ENCODE results near the gene DDO.

Gene DDO

GRCh38 chr6:110419028-110419739 is 3.8 kb upstream of the DDO start:
- DNase-seq = no peak

DNA sequence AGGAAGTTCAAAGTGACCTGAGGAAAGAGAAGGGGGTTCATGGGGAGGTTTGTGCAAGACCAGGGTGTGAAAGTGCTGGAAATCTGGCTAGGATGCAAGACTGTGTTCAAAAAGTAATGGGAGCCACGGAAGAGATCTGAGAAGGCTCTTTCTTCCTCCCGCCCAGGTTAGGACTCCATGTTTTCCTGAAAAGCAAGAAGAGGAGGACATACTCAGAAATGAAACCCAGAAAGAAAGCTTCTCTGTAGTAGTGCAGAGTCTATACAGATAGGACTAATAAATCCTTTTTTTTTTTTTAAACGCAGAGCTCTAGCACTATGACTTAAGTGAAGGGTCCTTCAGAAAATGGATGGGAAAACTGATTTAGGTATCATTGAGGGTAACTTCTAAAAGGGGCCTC is 3.2 kb upstream of the DDO start:
- DNase-seq = no peak

DNA sequence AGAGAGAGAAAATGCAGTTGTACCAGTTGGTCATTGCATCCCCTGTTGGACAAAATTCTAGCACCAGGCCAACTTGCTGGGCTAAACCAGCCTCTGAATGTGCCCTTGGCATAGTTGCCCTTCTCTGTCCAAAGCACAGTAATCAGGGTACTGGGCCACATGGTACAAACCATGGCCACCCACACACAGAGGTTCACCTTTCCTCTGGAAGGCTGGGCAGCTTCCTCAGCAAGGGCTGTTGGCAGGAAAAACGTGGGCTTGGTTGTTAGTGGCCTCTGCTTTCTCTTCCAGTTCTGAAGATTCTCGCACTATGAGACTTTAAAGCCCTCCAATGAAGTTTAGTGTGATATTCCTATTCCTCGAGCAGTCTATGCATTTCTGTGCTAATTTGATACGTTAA is 706 bp downstream of the DDO start:
- DNase-seq = no peak

DNA sequence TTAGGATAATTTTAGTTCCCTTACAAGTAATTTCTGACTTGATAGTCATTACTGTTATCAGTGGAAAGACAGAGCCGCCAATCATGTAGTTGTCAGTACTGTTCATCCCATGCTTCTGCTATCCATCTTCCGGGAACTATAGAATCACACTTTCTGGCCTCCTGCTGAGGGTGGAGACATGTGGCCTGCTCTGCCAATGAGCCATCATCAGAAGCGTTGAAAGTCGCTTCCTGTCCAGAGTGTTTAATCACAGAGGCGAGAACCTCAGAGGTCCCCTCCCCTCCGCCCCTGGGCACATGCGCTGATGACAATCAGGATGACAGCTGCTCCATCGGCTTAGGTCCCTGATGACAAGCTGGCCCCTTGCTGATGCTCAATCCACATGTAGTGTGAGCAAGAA is 3.0 kb downstream of the DDO start:
- no peak for DNase-seq

GRCh38 chr6:110410511-110410910 is 4.9 kb downstream of the DDO start:
- no peak for DNase-seq

GRCh38 chr6:110409794-110410193 is 5.6 kb downstream of the DDO start:
- DNase-seq = no peak

GRCh38 chr6:110408901-110409300 is 6.5 kb downstream of the DDO start:
- no peak for DNase-seq

GRCh38 chr6:110404607-110405006 is 10.8 kb downstream of the DDO start:
- DNase-seq = no peak

- DNase-seq = no peak
Measured at GRCh38 chr6:110401585-110402176, 13.7 kb downstream of the DDO start.

GRCh38 chr6:110400208-110400607 is 15.2 kb downstream of the DDO start:
- no peak for DNase-seq

DNA sequence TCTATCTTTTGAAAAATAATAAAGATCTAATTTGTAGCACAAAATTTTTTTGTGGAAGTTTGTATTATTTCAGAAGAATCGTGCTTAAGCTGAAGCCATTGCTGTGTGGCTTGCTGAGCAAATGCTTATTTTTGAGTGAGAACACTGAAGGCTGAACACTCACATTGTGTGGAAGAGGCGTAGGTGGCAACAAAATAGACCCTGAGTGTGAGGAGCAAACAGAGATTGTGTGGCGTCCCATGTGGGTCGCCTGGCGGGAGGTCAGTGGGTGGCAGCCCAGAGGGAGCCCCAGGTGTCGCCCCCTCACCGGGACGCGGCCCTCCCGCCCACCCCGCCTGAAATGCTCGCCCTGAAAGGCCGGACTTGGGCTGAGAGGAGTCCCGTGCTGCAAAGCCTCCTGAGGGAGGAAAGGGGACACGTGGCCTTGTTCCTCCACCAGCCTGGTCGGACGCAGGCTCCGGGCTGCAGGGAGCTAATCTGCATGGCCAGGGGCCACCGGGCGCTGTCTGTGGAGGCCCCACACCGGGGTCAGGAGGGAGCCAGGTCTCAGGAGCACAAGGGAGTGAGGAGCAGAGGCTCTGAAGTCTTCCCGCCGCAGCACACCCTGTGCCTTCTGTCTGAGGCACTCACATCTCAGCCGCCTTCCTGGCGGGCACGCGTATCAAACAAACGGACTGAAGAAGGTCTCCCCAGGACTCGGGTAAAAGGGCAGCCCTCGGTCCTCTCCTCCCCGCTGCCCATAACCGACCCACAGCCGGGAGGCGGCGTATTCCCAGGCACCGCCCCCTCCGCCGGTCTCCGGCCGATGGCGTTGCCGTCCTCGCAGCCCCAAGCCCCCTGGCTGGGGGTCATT is 15.9 kb downstream of the DDO start:
- no peak for DNase-seq

DNA sequence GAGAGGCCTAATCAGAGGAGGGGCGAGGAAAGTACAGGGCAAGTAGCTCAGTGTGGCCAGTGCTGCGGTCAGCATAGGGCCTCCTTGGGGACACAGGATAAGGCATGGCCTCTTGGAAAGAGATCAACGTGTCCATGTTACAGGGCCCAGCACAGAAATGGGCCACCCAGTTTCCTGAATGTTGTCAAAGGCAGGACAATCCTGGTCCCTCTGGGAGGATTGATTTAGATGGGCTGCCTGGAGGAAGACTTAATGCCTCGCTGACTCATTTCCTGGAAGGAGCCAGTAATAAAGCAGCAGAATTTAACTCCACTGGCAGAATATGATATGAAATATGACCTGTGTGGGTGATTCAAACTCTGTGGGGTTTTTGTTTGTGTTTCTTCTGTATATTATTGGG is 16.6 kb downstream of the DDO start:
- DNase-seq = no peak

GRCh38 chr6:110395221-110395620 is 20.2 kb downstream of the DDO start:
- DNase-seq = no peak

- no peak for DNase-seq
Measured at GRCh38 chr6:110394409-110394808, 21.0 kb downstream of the DDO start.

- DNase-seq = no peak
Measured at GRCh38 chr6:110392727-110393126, 22.6 kb downstream of the DDO start.

- DNase-seq = no peak
Measured at GRCh38 chr6:110390404-110390803, 25.0 kb downstream of the DDO start.

GRCh38 chr6:110389689-110390382 is 25.5 kb downstream of the DDO start:
- DNase-seq = no peak

DNA sequence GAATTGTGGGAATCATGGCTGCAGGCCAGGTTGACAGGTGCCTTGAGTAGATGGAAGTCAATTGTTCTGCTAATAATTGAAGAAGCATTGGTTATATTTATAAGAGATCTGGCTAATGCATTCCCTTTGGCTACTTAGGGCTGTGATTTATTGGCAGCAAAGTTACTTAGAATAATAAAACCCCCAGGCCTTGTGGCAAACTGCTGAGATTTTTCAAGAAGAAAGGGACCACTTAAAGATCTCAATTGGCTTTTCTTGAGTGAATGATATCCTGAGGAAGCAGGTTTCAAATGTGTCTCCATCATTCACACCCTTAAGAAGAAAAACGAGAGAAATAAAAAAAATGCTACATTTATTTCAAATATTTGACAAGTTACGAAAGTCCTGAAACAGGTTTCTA is 27.4 kb downstream of the DDO start:
- DNase-seq = no peak

DNA sequence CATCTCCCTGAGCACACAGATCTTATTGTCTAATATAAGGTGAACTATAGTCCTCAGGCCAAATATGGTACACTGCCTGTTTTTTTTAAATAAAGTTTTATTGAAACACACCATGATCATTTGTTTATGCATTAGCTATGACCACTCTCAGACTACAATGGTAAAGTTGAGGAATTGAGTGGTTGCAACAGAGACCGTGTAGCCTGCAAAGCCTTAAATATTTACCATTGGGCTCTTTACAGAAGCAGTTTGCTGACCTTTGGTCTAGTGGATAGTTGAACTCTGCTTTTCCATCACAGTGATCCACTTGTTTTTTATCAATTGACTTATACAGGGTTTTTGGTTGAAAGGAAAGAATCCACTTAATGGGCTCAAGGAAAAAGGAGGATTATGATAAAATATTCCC is 29.9 kb downstream of the DDO start:
- DNase-seq = no peak

DNA sequence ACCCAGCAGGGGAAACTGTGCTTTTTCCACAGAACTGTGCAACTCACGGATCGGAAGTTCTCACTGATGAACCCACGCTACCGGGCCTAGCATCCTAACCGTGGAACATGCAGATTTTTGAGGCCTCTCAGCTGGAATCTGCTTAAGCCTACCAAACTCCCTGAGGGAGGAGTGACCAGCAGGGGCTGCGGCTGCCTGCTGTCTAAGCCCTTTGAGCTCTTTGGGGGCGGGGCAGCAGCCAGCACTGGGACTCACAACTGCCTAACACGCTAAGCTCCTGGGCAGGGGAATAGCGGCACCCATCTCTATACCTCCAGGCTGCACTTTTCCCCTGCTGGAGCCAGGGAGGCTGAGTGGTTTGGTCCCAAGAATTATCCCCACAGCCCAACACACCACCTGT is 36.8 kb downstream of the DDO start:
- no peak for DNase-seq

DNA sequence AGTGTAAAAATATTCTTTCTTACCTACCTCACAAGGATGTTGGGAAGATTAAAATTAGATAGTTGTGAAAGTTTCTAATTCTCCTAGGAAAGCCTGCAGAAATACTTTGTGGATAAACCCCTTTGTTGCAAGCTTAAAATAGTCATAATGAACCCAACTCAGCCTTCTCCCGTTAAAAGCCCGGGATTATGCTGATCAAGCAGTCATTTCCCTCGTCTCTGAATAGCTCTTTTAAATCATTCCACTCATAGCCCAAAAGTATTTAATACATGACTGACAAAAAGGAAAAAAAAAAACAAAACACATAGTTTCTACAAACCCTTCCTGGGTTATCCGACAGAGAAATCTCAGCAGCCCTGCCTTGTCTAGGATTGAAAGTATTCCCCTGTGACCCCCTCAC is 46.3 kb downstream of the DDO start:
- no peak for DNase-seq

- no peak for DNase-seq
Measured at GRCh38 chr6:110368284-110368683, 47.1 kb downstream of the DDO start.

GRCh38 chr6:110367825-110368224 is 47.5 kb downstream of the DDO start:
- no peak for DNase-seq

DNA sequence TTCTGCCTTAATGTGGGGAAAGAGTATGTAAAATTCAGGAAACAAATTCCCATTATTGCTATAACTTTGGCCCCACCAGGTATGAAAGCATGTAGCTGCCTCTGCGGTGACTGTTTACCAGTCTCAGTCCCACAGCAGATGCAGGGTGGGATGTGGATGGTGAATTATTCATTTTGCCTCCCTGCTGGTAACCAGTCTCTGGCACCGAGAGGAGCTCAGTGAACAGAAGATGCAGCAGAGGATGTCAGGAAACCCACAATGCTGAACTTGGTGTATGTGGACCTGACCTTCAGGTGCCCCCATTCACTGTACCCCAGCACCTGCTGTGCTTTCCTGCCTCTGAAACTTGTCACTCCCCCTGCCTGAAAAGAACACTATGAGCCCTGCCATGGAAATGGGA is 48.4 kb downstream of the DDO start:
- no peak for DNase-seq

Data from DMS 273 treated with DMSO at 0.1 percent for 48 hours (cell line).